IMR-90 (cell line): ENCODE measurements around the gene SSU72. TPM values are rescaled to one million over a fixed set of nuclear protein-coding genes. Genes with fewer than 3 reads are reported as not detected.

Experiments
- ATAC-seq: fragments of 200-7000 bp; cut with Tn5 transposase; 2 replicates; pipeline ENCODE4 v1.9.1; 2020; ENCODE audit warnings: low read depth, mild to moderate bottlenecking, moderate library complexity
- BruUV-seq: library from RNA; stranded (reverse); fragments of 400-500 nt; replicated peaks from 2 replicates; lab custom pipeline; 2021; lab: Mats Ljungman, UMichigan
- CTCF ChIA-PET: fragments of 300-600 bp; formaldehyde crosslinking; extraction: SDS; loops from one replicate; lab custom pipeline; 2021; ENCODE audit warnings: antibody characterized with exemption; lab: Yijun Ruan, JAX
- POLR2A ChIA-PET: fragments of 300-600 bp; sonication (Branson Sonifier 250); formaldehyde crosslinking; loops from one replicate; lab custom pipeline; 2022; ENCODE audit warnings: antibody characterized with exemption; ENCODE audit not compliant: unreplicated experiment; lab: Charles Lee
- DNase-seq: peaks from one replicate; pipeline ENCODE4 v3.0.0; 2013
- H2AFZ ChIP-seq: replicated peaks from 2 replicates; pipeline ENCODE3; 2013; ENCODE audit warnings: low read length, mild to moderate bottlenecking; ENCODE audit not compliant: poor library complexity
- H2AK5ac ChIP-seq: 2 replicates; pipeline ENCODE4 v1.6.1; 2013; ENCODE audit warnings: low read depth, low read length, inconsistent platforms
- H2AK9ac ChIP-seq: replicated peaks from 2 replicates; pipeline ENCODE3; 2013; ENCODE audit warnings: mild to moderate bottlenecking, low read depth, low read length, moderate library complexity; ENCODE audit not compliant: poor library complexity
- H2BK120ac ChIP-seq: 2 replicates; pipeline ENCODE4 v1.6.1; 2013; ENCODE audit warnings: low read depth, low read length, inconsistent platforms
- H2BK15ac ChIP-seq: 3 replicates; pipeline ENCODE4 v1.6.1; 2013; ENCODE audit warnings: low read depth, low read length, inconsistent platforms
- H2BK20ac ChIP-seq: 2 replicates; pipeline ENCODE4 v1.6.1; 2013; ENCODE audit warnings: low read depth, mild to moderate bottlenecking, inconsistent platforms, low read length, moderate library complexity
- H2BK5ac ChIP-seq: 2 replicates; pipeline ENCODE4 v1.6.1; 2013; ENCODE audit warnings: mild to moderate bottlenecking, low read depth, low read length, inconsistent platforms; ENCODE audit not compliant: poor library complexity, severe bottlenecking
- H3K14ac ChIP-seq: replicated peaks from 2 replicates; pipeline ENCODE4 v1.6.1; 2013; ENCODE audit warnings: low read depth, low read length, inconsistent platforms
- H3K18ac ChIP-seq: 2 replicates; pipeline ENCODE4 v1.6.1; 2013; ENCODE audit warnings: low read depth, low read length, control low read depth
- H3K23ac ChIP-seq: 2 replicates; pipeline ENCODE4 v1.6.1; 2013; ENCODE audit warnings: low read depth, low read length, inconsistent platforms
- H3K27ac ChIP-seq: 2 replicates; pipeline ENCODE4 v1.5.1; 2013; ENCODE audit warnings: mild to moderate bottlenecking, control low read depth, low read length; ENCODE audit not compliant: insufficient read depth
- H3K27me3 ChIP-seq: 2 replicates; pipeline ENCODE4 v1.6.1; 2013; ENCODE audit warnings: low read length; ENCODE audit not compliant: control insufficient read depth, insufficient read depth
- H3K36me3 ChIP-seq: 2 replicates; pipeline ENCODE4 v1.6.1; 2013; ENCODE audit warnings: low read length, mixed read lengths; ENCODE audit not compliant: control insufficient read depth, insufficient read depth
- H3K4ac ChIP-seq: 2 replicates; pipeline ENCODE4 v1.6.1; 2013; ENCODE audit warnings: low read depth, low read length, inconsistent platforms
- H3K4me1 ChIP-seq: 2 replicates; pipeline ENCODE4 v1.6.1; 2013; ENCODE audit warnings: low read length, mixed read lengths; ENCODE audit not compliant: control insufficient read depth, insufficient read depth
- H3K4me2 ChIP-seq: 2 replicates; pipeline ENCODE4 v1.6.1; 2013; ENCODE audit warnings: low read depth, mild to moderate bottlenecking, control low read depth, low read length, moderate library complexity
- H3K4me3 ChIP-seq: 2 replicates; pipeline ENCODE4 v1.5.1; 2013; ENCODE audit warnings: low read depth, mild to moderate bottlenecking, control low read depth, low read length, moderate library complexity; ENCODE audit not compliant: insufficient read depth
- H3K56ac ChIP-seq: 2 replicates; pipeline ENCODE4 v1.6.1; 2013; ENCODE audit warnings: low read length, inconsistent platforms; ENCODE audit not compliant: insufficient read depth; ENCODE audit errors: extremely low read depth
- H3K79me1 ChIP-seq, 2 experiments: 2 replicates each; pipeline ENCODE4 v1.6.1; 2013; ENCODE audit warnings: low read length in 2 of 2, inconsistent platforms in 1 of 2, low read depth in 1 of 2
- H3K9ac ChIP-seq: 2 replicates; pipeline ENCODE4 v1.6.1; 2013; ENCODE audit warnings: low read depth, low read length, control low read depth
- H3K9me1 ChIP-seq: 2 replicates; pipeline ENCODE4 v1.6.1; 2013; ENCODE audit warnings: low read length, inconsistent platforms; ENCODE audit not compliant: insufficient read depth
- H3K9me3 ChIP-seq: 2 replicates; pipeline ENCODE4 v1.6.1; 2013; ENCODE audit warnings: low read length; ENCODE audit not compliant: control insufficient read depth, insufficient read depth
- H4K20me1 ChIP-seq: 2 replicates; pipeline ENCODE4 v1.6.1; 2013; ENCODE audit warnings: low read length, inconsistent platforms; ENCODE audit not compliant: insufficient read depth
- H4K5ac ChIP-seq: 2 replicates; pipeline ENCODE4 v1.6.1; 2013; ENCODE audit warnings: mild to moderate bottlenecking, low read depth, low read length, control low read depth
- H4K8ac ChIP-seq, 2 experiments: 2 replicates each; pipeline ENCODE4 v1.6.1; 2013; ENCODE audit warnings: low read depth in 2 of 2, low read length in 2 of 2, control low read depth in 1 of 2, inconsistent platforms in 1 of 2
- H4K91ac ChIP-seq: 2 replicates; pipeline ENCODE4 v1.6.1; 2013; ENCODE audit warnings: low read depth, low read length, inconsistent platforms; ENCODE audit not compliant: insufficient read depth
- MAZ ChIP-seq: IDR thresholded peaks from 2 replicates; pipeline ENCODE4 v1.6.1; 2012; ENCODE audit warnings: low read depth, mild to moderate bottlenecking, low read length, improper control_type of control experiment, moderate library complexity, borderline replicate concordance
- MXI1 ChIP-seq: IDR thresholded peaks from 2 replicates; pipeline ENCODE4 v1.6.1; 2012; ENCODE audit warnings: low read depth, mild to moderate bottlenecking, low read length, moderate library complexity, borderline replicate concordance
- NFE2L2 ChIP-seq: fragments of 150-350 bp; IDR thresholded peaks from 2 replicates; pipeline ENCODE4 v1.6.1; 2016; ENCODE audit warnings: low read depth, mild to moderate bottlenecking, low read length
- RAD21 ChIP-seq: IDR thresholded peaks from 2 replicates; pipeline ENCODE4 v1.6.1; 2012; ENCODE audit warnings: low read length, improper control_type of control experiment
- WGBS, 2 experiments: methylation state at CpG; one replicate each; pipeline versions ENCODE4 v1.1.5 to v1.1.7; 2013; ENCODE audit warnings: missing lambda C conversion rate in 2 of 2; ENCODE audit not compliant: insufficient read length in 1 of 2; ENCODE audit errors: extremely low coverage in 2 of 2; 5-methylcytosine and 5-hydroxymethylcytosine counted together
- dilution Hi-C: fragments of 300-500 bp; cut with HindIII; formaldehyde crosslinking; loops from one replicate; pipeline ENCODE4 v1.14.3; 2018; ENCODE audit warnings: low sequenced_read_pairs; ENCODE audit not compliant: unreplicated experiment
- in situ Hi-C: fragments of 300-500 bp; cut with MboI; formaldehyde crosslinking; loops from 3 replicates; pipeline ENCODE4 v1.14.3; 2019; ENCODE audit warnings: low sequenced_read_pairs, inconsistent platforms, mixed read lengths
- intact Hi-C: fragments of 100-400 bp; cut with micrococcal nuclease; formaldehyde crosslinking; loops from 2 replicates; pipeline ENCODE4 v1.10.0; 2022
- polyA plus RNA-seq, 3 experiments: library from polyadenylated mRNA; depleted of rRNA; stranded (reverse); fragments of >200 nt; gene quantifications; 2 replicates each; pipeline ENCODE4 v1.2.3, GENCODE V29; 2012; ENCODE audit warnings: low replicate concordance in 1 of 3
- total RNA-seq: library from RNA; depleted of rRNA; stranded (reverse); fragments of >200 nt; gene quantifications from 2 replicates; pipeline ENCODE4 v1.2.3, GENCODE V29; 2012
- TF ChIP-seq, protein P1 (sequence below): fragments of 150-350 bp; IDR thresholded peaks from 2 replicates; pipeline ENCODE4 v1.6.1; 2017; ENCODE audit warnings: mild to moderate bottlenecking, antibody characterized with exemption, low read length, low read depth

SSU72 gene
- total and polyA plus RNA-seq, 2 of the 4 experiments (the other 2 are of a cell fraction): 33.7 to 88.4 TPM

DNA sequence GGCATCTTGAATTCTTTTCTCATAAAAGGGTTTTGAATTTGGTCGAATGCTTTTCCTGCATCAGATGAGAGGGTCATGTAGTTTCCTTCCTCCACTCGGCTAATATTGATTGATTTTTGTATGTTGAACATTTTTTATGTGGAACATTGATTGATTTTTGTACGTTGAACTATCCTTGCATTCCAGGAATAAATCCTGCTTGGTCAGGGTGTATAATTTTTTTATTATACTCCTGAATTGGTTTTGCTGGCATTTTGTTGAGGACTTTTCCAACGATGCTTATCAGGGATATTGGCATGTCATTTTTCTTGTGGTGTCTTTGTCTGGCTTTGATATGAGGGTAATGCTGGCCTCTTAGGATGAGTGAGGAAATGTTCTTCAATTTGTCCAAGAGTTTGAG, 42.7 kb downstream of the SSU72 start:
- H2BK120ac ChIP-seq: no peak overlapping the region
- in situ Hi-C loops: no loop called here
- H3K18ac ChIP-seq: no peak overlapping the region
- ChIA-PET POLR2A (no interaction called here), CTCF (no interaction called here)
- no peak overlapping the region for H2BK15ac ChIP-seq
- TF ChIP-seq, protein P1, sequence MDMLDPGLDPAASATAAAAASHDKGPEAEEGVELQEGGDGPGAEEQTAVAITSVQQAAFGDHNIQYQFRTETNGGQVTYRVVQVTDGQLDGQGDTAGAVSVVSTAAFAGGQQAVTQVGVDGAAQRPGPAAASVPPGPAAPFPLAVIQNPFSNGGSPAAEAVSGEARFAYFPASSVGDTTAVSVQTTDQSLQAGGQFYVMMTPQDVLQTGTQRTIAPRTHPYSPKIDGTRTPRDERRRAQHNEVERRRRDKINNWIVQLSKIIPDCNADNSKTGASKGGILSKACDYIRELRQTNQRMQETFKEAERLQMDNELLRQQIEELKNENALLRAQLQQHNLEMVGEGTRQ: no peak
- no peak for TF ChIP-seq NFE2L2
- TF ChIP-seq MXI1: no peak
- no peak for TF ChIP-seq RAD21
- TF ChIP-seq MAZ: no peak
- no peak overlapping the region for H2AK9ac ChIP-seq
- no TSS peak for BruUV-seq
- peaks cover 0 to 14% of the 10 kb centered on the region in 2 experiments; a peak in 2 of 4 replicates for H3K79me1 ChIP-seq
- no peaks in the 10 kb centered on the region for H3K27me3 ChIP-seq
- no peak overlapping the region for H3K9ac ChIP-seq
- WGBS, 2 experiments: 100% methylated on average over 1 of the region's 4 CpGs; no CpG with 5 or more reads in 1 of the 2 experiments
- H3K23ac ChIP-seq: no peak overlapping the region
- H2BK20ac ChIP-seq: no peak overlapping the region
- no peak overlapping the region for H3K4me3 ChIP-seq
- dilution Hi-C loops: no loop called here
- no peak overlapping the region for H3K4me2 ChIP-seq
- intact Hi-C loops: no loop called here
- no peaks in the 10 kb centered on the region for H3K9me1 ChIP-seq
- DNase-seq: no peak
- no peak overlapping the region for H4K8ac ChIP-seq
- H3K36me3 ChIP-seq: peaks cover 40% of the 10 kb centered on the region
- H3K9me3 ChIP-seq: peaks cover 6% of the 10 kb centered on the region
- H4K91ac ChIP-seq: no peak overlapping the region
- no peak overlapping the region for H2AFZ ChIP-seq
- H2AK5ac ChIP-seq: no peak overlapping the region
- H3K56ac ChIP-seq: no peak overlapping the region
- H3K14ac ChIP-seq: no peak overlapping the region
- no peak overlapping the region for H3K27ac ChIP-seq
- ATAC-seq: no peak
- no peak overlapping the region for H2BK5ac ChIP-seq
- no peak overlapping the region for H4K5ac ChIP-seq
- no peak overlapping the region for H3K4ac ChIP-seq
- H3K4me1 ChIP-seq: no peaks in the 10 kb centered on the region
- H4K20me1 ChIP-seq: peaks cover 8% of the 10 kb centered on the region; the same call in 1 of the 2 replicates
